GM18517 (cell line): ENCODE results near the gene NUP93.
"Not testable (repeated sequence)": the region's sequence is repeated elsewhere in the genome, so short reads cannot be mapped to it uniquely, and the experiment has no call there.

Source experiments
- ATAC-seq: cut with Tn5 transposase; IDR thresholded peaks from one replicate; pipeline ENCODE4 v1.9.1; 2021; ENCODE audit warnings: mild to moderate bottlenecking, moderate library complexity; ENCODE audit not compliant: unreplicated experiment

The NUP93 gene

DNA sequence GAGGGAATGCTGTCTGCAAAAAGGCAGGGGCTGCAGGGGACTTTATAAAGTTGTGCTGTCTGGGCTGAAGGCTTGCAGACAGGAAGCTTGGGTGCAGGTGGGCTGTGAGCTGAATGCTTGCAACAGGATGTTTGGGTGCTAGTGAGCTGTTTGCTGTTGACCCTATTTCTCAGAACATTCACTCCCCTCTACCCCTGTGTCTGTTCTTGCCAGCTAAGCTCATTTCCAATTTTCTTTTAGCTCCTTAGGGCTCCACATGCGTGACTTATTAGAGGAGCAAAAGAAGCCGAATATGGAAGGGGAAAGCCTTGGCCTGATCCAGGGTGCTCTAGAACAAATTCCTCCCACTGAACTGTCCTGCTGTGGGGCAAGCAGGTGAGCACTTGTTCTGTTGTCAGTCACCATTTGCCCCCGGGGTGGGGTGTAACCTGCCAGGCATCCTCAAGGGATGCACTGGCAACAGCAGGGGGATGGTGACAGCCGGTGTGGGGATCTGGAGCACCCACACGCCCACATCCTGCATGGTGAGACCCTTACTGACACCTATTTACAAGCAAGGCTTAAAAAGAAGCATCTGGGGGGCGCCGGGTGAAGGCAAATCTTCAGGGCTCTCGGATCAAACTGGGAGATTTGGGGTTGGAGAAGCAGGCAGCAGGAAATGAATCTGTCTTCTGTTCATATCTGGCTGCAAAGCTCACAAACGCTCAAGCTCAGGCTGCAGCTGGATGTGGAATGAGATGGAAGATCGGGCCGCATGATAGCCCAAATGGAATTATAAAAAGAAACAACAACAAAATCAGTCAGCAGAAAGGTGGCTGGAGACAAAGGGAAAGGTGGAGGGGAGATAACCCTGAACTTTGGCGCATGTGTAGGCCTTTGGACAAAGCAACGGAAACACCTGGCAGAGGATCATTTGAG is 21.1 kb upstream of the NUP93 start:
- ATAC-seq: no peak

DNA sequence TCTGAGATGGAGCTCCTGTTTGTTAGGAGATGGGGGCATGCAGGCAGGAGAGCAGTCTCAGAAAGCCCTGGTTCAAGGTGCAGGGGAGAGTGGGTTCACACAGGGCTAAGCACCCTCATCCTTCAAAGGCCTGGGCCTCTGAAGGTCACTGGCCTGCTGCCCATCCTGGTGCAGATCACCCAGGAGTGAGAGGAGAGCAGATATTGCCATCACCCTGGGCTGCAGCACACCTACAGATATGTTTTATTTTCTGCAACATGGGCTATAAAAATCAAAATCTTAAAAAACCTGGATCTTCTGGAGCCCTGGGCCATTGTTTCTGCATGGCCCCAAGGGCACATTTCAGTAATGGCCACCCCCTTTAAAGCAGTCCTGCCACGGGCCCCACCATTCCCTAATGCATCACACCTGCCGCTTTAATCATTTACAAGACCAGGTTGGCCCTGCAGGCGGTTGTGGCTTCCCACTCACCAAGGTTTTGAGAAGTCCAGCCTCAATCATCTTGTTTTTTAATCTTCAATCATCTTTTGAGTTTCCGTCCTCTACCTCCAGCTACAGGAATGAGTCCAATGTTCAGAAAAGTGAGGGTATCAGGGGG is 20.4 kb upstream of the NUP93 start:
- no peak for ATAC-seq

DNA sequence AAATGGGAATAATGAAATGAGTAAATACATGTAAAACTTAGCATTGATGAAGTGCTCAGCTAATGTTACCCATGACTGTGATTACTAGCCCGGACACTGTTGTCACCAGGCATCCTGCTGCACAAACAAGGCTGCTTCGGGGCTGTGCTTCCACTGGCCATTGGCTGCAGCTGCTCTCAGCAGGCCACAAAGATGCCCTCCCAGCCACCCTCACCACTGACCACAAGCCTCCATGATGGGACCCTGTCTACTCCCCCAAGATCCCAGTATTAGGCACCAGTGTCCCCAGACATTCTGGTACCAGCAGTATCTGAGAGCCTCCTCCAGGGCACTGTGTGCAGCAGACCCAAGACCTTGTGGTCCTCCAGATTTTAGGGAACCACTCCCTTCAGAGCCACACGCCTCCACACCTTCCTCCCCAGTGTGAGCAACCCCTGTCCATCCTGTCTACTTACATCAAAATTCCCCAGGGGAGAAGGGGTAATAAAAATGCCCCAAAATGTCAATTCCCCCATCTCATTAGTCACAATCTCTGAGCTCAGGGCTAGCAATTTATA is 19.7 kb upstream of the NUP93 start:
- no peak for ATAC-seq

DNA sequence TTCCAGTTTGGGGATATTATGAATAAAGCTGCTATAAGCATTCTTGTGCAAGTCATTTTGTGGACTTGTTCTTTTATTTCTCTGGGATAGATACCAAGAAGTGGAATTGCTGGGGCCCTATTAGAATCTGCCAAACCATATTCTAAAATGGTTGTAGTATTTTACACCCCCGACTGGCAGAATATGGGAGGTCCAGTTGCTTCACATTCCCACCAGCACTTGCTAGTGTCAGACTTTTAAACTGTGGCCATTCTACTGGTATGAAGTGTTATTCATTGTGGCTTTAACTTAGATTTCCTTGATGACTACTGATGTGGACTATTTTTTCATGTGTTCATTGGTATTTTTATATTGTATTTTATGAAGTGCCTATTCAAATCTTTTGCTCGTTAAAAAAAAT is 18.1 kb upstream of the NUP93 start:
- ATAC-seq: no peak

DNA sequence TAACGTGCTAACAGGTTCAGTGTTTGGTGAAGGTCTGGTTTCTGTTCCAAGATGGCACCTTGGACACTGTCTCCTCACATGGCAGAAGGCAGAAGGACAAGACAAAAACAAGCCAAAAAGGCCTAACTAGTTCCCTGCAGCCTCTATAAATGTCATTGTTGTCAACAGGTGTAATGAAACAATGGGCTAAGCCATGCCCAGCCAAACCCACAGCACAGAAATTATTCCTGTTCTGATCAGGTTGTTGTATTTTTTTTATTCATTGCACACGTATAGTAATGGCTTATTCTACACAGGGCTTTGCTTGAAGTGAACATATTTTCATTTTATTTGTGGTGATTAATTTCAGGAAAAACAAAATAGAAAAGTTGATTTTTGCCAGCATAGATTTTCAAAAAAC is 16.1 kb upstream of the NUP93 start:
- ATAC-seq: no peak

DNA sequence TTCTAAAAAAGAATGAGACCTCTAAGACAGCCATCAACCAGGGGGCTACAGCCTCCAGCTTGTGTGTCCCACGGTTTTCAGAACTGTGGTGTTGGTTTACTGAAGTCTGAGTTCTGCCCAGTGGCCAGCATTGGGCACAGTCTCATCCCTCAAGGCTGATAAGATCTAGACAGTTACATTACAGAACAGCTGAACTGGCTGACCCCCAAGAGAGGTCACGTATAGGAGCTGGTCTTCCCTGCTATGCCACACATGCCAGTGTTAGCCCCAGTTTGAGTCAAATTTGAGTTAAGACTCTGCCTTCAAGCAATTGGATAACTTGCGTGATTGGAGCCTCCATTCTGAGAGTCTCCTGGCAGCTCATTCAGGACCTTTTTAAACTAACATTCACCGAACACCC is 14.8 kb upstream of the NUP93 start:
- no peak for ATAC-seq

DNA sequence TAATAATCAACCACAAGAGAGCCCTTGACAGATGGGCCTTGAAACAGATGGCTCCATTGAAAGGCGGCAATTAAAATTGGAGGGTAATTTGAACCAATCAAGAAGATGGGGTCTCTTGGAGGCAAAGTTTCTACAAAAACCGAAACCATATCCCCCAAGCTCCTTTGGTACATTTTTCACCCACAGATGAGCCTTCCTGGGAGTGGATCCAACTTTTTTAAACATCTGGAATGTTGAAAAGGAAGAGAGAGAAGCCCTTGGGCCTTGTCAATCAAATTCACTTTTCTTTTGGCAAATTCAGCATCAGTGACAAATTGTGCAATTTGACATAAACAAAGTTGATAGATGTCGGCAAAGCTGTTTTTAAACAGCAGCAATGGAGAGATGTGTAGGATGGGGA is 13.2 kb upstream of the NUP93 start:
- no peak for ATAC-seq

DNA sequence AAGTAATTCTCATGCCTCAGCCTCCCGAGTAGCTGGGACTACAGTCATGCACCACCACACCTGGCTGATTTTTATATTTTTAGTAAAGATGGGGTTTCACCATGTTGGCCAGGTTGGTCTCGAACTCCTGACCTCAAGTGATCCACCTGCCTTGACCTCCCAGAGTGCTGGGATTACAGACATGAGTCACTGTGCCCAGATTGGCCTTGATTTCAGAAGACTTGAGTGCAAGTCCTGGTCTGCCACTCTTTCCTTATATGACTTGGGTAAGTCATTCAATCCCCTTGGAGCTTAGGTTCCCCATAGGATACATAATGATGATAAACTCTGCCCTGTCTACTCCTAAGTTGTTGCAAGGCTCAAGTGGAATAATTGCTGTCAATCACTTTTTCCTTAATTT is 12.4 kb upstream of the NUP93 start:
- ATAC-seq: not testable (repeated sequence)

DNA sequence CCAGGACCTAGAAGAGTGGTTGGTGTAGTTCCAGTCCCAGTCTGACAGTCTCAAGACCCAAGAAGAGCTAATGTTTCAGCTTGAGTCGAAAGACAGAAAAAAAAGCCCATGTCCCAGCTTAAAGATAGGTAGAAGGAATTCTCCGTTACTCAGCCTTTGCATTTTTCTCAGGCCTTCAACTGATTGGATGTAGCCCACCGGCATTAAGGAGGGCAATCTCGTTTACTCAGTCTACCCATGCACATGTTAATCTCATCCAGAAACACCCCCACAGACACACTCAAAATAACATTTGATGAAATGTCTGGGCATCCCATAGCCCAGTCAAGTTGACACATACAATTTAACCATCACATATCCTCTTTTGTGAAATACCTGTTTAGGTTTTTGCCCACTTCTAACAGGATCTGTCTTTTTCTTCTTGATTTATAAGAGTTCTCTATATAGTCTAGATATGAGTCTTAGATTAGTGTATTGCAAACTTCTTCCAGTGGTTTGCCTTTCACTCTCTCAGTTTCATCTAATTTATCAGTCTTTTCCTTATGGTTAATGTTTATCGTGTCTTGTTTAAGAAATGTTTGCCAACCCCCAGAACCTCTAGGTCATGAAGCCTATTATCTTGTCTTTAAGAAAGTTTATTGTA is 7.6 kb upstream of the NUP93 start:
- ATAC-seq: no peak

DNA sequence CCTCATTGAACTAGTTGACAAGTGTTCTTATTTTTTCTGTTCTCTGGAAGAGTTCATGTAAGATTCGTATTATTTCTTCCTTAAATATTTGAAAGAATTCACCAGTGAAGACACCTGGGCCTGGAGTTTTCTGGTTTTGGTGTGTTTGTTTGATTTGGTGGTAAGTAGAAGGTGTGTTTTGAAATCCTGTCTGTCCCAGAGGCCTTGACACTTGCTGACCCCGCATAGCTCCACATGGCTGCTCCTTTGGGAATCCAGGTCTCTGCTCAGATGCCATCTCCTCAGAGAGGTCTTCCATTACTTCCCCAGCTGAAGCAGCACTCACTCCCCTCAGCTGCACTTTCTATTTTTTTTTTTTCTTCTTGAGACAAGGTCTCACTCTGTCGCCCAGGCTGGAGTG is 5.7 kb upstream of the NUP93 start:
- ATAC-seq: no peak

DNA sequence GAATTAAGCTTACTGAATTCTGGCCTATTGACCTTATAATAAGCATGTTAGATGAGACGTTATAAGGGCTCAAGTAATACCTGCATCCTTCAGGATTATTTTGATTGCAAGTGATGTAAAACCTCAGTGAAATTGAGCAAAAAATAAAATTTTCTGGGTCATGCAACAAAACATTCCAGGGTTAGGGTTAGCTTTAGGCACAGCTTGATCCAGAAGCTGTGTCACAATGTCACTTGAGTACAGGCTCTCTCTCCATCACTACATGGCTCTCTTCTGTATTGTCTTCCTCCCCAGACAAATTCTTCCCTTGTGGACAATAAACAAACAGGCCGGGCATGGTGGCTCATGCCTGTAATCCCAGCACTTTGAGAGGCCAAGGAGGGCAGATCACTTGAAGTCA is 3.6 kb upstream of the NUP93 start:
- no peak for ATAC-seq

DNA sequence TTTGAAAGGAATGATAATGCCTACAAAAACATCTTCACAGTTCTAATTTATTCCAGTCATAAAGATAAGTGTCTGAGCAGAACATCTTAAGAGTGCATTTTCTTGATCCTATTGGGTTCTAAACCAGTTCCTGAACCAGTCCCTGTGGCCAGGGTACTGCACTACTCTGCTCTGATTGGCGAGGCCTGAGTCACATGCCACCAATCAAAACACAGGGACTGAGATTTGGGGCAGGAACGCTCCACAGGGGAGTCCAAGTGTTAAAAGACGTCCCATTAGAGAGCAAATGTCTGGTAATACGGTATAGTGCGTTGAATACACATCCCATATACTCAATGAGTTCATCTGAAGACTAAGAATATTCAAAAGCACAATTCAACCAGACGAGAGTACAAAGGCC is 3.0 kb upstream of the NUP93 start:
- ATAC-seq: no peak

DNA sequence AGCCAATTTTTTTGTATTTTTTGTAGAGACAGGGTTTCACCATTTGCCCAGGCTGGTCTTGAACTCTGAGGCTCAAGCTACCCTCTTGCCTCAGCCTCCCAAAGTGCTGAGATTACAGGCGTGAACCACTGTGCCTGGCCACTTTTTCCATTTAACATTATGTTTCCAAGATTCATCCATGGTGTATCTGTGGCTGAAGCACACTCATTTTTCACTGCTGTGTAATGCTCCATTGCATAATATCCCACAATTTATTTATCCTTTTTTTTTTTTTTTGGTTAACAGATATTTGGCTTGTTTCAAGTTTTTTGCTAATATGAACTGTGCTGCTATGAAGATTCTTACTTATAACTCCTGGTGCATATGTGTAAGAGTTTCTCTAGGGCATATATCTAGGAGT is 1.9 kb upstream of the NUP93 start:
- ATAC-seq: no peak

DNA sequence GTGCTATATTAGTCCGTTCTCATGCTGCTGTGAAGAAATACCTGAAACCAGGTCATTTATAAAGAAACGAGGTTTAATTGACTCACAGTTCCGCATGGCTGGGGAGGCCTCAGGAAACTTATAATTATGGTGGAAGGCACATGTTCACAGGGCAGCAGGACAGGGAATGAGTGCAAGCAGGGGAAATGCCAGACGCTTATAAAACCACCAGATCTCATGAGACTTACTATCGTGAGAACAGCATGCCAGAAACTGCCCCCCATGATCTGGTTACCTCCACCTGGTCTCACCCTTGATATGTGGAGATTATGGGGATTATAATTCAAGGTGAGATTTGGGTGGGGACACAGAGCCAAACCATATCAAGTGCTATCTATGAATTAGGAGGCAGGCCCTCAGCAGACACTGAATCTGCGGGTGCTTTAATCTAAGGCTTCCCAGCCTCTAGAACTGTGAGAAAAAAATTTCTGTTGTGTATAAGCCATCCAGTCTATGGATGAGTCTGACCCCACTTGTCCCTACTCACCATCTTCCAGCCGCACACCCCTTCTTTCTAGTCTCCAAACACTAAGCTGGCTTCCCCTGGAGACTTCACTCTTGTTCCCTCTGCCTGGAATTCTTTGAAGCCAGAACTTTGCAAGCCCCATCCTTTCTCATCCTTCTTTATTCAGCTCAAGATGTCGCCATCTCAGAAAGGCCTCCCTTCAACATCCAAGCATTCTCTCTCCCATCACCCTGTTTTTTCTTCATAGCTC is 772 bp upstream of the NUP93 start:
- no peak for ATAC-seq

DNA sequence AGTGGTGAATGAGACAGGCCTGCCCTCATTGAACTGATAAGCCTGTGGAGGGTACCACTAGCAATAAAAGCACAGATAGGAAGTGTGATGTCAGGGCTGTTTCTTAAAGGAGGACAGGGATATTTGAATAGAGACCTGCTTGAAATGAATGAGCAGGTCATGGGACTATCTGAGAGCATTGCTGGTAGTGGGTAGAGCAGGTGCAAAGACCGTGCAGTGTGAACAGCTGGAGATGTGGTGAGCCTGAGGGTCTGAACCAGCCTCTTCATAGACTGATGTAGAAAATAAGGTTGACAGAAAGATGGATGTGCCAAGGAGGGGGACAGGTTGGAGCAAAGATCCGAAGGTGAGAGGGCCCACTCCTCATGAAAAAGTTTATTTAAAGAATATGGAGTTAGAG is 2.4 kb downstream of the NUP93 start:
- peak; percentile 50 for ATAC-seq

DNA sequence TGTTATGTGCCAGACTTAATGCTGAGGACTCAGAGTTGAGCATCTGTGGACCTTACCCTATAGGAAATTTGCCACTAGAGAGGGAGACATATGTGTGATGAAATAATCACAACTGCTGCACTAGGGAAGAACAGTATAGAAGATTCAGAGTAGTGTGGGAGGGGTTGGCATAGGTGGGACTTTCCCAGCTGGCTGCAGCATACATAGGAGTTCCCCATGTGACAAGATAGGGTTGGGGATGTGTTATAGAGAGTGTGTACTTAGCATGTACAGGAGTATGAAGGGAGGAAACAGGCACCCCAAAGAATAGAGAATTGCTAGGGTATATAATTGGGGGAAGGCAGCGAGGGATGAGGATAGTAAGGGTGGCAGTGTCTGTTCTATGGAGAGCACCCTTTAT is 2.9 kb downstream of the NUP93 start:
- no peak for ATAC-seq

DNA sequence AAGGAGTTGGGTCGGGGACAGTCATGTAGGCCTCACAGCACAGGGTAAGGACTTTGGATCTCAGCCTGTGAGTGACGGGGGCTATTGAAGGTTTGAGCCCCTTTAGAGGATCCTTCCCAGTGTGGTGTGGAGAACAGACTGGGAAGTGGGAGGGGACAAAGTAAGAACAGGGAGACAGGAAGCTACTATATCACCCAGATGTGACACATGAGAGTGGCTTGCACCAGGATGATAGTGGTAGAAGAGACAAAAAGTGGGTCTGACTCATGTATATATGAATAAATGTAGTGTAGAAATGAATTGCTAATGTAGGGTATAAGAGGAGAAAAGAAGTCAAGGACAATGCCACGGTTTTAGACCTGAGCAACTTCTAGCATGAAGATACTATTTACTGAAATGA is 4.5 kb downstream of the NUP93 start:
- no peak for ATAC-seq

DNA sequence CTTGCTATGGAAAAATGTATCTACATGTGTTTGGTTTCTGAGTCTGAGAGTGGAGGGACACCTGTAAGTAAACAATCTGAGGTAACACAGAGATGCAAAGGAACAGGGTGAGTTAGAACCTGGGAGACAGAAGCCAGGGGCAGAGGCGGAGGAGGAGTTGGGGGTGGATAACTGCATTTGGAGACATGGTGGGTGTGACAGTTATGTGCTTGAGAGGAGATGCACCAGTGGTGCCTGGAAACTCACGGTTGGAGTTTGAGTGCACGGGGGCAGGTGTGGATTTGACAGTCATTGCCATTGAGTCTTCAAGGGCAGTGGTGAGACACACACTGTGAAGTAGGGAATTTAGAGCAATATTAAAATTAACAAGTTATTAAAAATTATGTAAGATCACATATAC is 6.5 kb downstream of the NUP93 start:
- ATAC-seq: no peak

DNA sequence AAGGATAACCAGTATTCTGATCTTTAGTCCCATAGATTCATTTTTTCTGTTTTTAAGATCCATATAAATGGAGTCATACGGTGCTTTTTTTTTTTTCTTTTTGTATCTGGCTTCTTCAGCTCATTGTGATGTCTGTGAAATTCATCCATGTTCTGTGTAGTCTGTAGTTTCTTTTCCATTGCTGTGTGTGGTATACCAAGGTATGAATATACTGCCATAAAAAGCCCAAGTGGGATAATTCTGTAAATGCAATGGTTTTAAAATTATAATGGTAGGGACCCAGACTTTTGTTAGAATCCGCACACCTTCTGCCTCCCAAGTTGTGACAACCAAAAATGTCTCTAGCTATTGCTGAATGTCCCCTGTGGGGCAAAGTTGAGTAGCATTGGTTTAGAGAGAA is 7.6 kb downstream of the NUP93 start:
- no peak for ATAC-seq

DNA sequence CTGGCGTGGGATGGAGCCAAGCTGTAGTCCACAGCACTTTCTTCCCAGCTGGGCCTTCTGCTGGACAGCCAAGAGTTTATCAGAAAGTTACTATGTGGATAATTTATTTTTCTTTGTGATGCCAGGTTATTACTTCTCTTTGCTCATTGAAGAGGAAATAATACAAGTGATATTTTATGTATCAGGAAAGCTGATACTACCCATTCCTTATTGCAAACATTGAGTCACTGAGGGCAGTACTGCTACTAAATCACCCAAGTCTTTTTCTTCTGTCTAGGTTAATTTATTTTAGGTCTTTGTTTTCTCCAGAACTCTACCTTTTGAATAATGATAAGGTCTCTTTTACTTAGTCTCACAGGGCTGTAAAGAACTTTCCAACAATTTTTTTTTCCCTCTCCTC is 8.3 kb downstream of the NUP93 start:
- ATAC-seq: no peak

DNA sequence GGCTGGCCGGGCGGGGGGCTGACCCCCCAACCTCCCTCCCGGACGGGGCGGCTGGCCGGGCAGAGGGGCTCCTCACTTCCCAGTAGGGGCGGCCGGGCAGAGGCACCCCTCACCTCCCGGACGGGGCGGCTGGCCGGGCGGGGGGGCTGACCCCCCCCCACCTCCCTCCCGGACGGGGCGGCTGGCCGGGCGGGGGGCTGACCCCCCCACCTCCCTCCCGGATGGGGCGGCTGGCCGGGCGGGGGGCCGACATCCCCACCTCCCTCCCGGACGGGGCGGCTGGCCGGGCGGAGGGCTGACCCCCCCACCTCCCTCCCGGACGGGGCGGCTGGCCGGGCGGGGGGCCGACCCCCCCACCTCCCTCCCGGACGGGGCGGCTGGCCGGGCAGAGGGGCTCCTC is 9.4 kb downstream of the NUP93 start:
- not testable (repeated sequence) for ATAC-seq
